Prostate gland (tissue), 2 donors: ENCODE data around the gene ACYP2.

ENCODE experiments used
- CTCF ChIP-seq, 4 experiments: fragments of 200-600 bp in 2 of 4; fragments of 450-650 bp in 2 of 4; sonication (generic) in 2 of 4; IDR thresholded peaks; 1 replicate in 3 of 4; 2 replicates in 1 of 4; pipeline ENCODE4 v1.5.1; 2016 to 2019; ENCODE audit warnings: antibody characterized with exemption in 4 of 4, mild to moderate bottlenecking in 2 of 4, moderate library complexity in 2 of 4
- POLR2A ChIP-seq: fragments of 450-650 bp; IDR thresholded peaks from one replicate; pipeline ENCODE4 v1.6.1; 2016; ENCODE audit warnings: antibody characterized with exemption, mild to moderate bottlenecking
- POLR2AphosphoS5 ChIP-seq: sonication (generic); formaldehyde crosslinking; IDR thresholded peaks from one replicate; pipeline ENCODE4 v1.6.1; 2017; ENCODE audit warnings: antibody characterized with exemption

- TF ChIP-seq POLR2A (no peak), CTCF (IDR thresholded peaks at IDR 0.05) (no peak), POLR2AphosphoS5 (no peak)
Measured at GRCh38 chr2:54208364-54209240, 93.2 kb downstream of the ACYP2 start.
